ENCODE data around the gene SLC2A13.

Gene SLC2A13

DNA sequence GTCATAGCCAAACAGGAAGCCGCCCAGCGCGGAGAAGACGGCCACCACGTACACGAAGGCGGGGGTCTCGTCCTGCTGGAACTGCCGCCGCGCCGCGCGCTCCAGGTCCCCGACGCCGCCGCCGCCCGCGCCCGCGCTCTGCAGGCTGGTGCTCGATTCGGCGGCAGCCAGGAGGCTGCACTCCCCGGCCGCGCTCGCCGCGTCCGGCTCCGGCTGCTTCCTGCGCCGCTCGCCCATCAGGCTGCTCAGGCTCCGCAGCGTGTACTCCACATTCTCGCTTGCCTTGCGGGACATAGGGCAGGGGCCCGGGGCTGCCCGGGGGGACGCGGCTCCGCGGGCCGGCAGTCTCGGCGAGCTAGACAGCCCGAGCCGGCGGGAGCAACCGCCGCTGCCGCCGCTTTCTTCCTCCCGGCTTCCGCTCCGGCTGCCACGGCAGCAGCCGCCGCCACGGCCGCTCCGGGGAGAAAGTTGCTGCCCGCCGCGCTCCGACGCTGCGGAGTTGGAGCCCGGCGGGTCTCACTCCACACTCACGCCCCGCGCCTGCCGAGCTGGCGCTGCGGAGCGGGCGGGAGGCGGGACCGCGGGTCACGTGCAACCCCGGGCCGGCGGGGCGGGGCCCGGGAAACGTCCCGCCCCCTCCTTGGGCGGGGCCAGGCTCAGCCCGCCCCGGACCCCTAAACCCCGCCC lies at the start of gene SLC2A13:
Gene SLC2A13, minus strand, starts transcription at position 567 of the 687 bp plus-strand sequence. Its CDS starts 273 bp downstream, at position 294.
- peak in 51 of 56 donors; percentile 17 to 85 (median 66) for DNase-seq

- DNase-seq, result no peak
Measured at GRCh38 chr12:40154381-40154780, 48.5 kb upstream of the SLC2A13 start.

- DNase-seq, result no peak
Measured at GRCh38 chr12:40153432-40153831, 47.6 kb upstream of the SLC2A13 start.

DNA sequence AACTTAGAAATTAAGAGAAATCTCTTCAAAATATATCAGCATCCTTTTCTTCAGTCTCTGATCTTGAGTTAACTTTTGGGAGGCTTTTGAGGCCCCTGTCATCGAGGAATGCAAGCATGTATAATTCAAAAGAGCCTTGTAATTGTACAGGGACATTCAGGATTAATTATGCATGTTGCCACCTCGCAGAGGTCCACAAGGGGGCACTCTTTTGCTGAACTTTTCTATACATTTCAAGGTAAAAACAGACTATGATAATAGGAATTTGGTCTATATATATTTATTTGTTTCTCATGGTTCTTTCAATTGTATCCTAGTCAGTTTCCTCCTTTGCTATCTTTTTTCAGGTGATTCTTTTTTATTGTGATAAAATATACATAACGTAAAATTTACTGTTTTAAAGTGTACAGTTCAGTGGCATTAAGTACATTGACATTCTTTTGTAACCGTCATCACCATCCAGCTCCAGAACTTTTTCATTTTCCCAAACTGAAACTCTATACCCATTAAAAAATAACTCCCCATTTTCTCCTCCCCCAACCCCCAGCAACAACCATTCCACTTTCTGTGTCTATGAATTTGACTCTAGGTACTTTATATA lies 47.0 kb upstream of the SLC2A13 start:
- DNase-seq, result peak in 12 of 56 donors; percentile 1 to 53 (median 9)

DNA sequence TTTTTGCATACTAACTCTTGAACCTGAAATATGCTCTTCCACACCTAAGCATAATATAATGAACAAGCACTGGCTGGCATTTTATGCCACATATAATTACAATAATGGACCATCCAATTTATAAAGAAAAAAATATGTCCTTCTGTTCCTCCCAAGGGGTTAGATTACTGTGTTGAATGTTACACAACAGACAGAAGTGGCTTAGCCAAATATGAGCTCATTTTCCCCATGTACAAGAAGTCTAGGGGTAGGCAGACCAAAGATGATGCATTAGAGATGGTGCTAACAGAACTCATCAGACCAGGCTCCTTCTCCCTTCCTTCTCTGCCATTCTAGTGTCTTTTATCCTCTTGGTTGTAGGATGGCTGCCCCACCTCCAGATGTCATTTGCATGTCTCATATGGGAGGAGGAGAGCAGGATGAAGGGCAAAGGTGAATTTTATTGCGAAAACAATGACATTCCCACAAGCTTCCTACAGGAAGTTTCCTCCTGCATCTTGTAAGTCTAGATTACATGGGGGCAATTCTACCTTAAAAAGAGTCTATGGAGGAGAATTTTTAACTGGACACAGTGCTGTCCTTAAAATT lies 43.9 kb upstream of the SLC2A13 start:
- DNase-seq, result no peak

DNA sequence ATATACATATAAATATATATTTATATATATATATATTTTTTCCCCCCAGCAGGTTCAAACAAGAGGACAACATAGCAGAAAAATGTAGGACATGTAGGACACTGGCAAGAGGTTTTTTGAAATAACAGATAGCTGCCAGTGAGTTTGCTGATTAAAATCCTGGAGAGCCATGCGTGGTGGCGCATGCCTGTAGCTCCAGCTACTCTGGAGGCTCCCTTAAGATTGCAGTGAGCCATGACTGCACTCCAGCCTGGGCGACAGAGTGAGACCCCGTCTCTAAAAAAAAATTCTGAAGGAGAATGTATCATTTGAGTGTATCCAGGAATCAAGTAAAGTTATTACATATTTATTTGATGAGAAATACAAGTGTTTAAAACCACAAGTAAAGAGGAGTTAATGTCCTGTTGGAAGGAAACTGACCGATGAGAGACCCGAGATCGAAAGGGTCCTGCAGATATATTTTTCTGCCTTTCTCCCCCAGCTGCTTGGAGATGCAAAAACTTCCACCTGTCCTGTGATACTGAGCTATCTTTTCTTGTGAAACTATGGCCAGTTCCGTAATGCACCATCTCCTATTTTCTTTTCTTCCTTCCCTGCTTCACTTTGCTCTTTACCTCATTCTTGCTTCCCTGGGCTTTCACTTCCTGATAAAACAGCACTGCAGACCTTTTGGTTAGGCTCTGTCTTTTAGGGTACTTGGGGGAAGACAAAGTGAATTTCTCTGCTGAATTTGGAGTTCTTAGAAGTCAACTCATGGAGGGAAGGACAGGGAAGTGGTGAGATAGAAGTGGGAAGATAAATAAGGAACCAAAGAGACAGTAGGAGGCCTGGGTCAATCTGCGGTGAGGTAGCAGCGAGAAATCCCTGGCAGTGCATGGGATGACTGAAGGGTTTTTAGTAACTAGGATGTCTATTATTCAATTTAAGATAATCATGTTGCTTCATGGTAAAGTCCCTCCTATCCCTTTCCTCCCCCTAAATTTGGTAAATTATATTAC lies 41.2 kb upstream of the SLC2A13 start:
- no peak for DNase-seq

DNA sequence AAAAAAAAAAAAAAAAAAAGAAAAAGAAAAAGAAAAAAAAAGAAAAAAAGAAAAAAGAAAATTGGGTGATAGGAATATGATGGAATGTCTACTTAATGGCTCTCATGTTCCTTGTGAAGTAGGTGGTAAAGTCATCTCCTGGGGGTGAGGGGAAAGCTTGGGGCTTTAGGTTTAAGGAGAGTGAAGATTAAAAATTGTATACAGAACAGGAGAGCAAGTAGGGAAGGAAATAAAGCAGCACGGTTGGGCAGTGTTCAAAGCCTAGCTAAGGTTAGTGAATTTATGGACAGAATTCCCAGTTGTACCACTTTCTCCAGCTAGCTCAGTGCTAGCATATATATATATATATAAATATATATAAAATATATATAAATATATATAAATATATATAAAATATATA lies 40.0 kb upstream of the SLC2A13 start:
- no peak for DNase-seq

DNA sequence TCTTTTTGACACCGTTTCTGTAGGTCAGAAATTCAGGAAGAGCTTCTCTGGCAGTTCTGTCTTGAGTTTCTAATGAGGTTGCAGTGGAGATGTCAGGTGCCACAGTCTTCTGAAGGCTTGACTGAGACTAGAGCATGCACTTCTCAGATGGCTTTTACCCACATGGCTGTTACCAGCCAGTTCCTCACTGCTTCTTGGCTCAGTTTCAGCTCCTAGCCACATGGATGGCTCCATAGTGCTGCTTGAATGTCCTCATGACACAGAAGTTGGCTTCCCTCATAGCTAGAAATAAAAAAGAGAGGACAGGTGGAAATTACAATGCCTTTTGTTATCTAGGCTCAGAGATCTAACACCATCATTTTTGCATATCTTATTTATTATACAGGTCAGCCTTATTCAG lies 38.1 kb upstream of the SLC2A13 start:
- DNase-seq, result peak in 4 of 56 donors; percentile 0 to 31 (median 4)

- DNase-seq, result no peak
Measured at GRCh38 chr12:40142001-40142744, 36.3 kb upstream of the SLC2A13 start.

GRCh38 chr12:40138526-40138925 lies 32.6 kb upstream of the SLC2A13 start:
- no peak for DNase-seq

DNA sequence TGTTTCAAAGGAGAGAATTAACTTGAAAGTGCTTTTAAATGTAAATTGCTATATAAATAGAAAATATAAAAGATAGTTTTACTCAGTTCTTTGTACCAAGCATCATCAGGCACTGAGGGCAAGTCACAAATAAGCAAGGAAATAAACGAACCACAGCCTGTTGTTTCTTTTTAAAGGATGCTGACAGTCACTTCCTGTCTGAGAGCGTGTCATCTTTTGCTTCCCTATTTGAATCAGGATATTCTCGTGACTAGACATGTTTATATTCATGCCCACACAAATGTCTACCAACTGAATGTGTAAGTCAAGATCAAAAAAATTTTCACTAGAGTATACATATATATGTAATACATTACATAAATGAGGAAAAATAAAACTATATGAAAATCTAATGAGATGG lies 31.4 kb upstream of the SLC2A13 start:
- no peak for DNase-seq

GRCh38 chr12:40127408-40127807 lies 21.5 kb upstream of the SLC2A13 start:
- no peak for DNase-seq

DNA sequence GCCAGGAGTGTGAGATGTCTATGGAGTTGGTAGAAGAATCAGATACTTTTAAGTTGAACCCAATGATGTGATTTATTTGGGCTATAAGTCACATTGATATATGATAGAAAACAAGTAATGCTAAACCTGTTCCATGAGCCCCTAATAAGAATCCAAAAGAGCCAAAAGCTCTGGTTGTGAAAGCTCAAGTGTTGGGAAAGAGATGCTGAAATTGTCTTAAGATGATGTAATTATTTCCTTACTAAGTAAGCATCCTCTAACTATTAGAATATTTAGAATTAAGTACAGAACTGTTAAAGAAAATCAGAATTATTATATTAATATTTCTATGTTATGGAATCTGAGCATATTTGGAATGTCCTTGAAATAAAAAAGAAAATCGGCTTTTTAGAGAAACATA lies 17.6 kb upstream of the SLC2A13 start:
- DNase-seq, result no peak

DNA sequence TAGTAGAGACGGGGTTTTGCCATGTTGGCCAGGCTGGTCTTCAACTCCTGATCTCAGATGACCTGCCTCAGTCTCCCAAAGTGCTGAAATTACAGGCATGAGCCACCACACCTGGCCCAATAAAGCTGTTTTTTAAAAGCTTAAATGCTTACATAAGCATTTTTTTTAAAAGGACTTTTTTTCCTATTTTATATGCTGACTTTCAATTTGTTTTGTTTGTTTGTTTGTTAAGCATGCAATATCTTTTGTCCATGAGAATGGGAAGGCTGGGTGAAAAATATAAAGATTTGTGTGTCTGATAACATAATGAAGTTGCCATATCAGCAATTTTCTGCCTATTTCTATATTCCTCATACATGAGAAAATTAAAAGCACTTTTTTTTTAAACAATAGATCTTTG lies 17.0 kb upstream of the SLC2A13 start:
- no peak for DNase-seq

DNA sequence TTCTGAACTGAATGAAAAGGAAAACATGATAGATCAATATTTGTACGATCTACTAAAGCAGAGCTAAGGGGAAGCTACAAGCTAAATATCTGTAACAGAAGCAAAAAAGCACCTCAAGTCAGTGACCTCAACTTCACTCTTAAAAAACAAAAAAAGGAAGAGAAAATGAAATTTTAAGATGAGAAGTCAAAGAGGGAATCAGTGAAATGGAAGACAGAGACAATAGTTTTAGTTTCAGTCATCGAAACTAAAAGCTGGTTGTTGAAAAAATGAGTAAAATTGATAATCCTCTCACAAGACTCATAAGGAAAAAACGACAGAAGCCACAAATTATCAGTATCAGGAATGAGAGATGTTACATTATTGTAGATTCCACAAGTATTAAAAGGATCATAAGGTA lies 11.9 kb upstream of the SLC2A13 start:
- DNase-seq, result no peak

DNA sequence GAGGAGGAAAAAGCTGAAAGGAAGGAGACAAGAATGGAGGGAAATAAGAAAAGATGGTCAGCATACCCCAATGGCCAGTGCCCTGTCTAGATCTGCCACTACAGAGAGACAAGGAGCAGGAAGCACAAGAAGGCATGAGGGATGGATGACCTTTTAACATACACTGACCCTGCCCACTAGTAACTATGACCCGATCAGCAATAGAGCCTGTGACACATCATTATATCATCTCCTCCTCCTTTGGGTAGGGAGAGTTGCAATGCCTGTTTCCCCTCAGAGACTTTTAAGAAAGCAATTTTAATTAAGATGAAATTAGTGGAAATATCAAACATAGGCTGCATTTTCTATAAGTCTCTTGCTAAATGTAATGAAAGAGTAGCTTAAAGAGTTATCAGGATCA lies 4.7 kb upstream of the SLC2A13 start:
- DNase-seq, result no peak

DNA sequence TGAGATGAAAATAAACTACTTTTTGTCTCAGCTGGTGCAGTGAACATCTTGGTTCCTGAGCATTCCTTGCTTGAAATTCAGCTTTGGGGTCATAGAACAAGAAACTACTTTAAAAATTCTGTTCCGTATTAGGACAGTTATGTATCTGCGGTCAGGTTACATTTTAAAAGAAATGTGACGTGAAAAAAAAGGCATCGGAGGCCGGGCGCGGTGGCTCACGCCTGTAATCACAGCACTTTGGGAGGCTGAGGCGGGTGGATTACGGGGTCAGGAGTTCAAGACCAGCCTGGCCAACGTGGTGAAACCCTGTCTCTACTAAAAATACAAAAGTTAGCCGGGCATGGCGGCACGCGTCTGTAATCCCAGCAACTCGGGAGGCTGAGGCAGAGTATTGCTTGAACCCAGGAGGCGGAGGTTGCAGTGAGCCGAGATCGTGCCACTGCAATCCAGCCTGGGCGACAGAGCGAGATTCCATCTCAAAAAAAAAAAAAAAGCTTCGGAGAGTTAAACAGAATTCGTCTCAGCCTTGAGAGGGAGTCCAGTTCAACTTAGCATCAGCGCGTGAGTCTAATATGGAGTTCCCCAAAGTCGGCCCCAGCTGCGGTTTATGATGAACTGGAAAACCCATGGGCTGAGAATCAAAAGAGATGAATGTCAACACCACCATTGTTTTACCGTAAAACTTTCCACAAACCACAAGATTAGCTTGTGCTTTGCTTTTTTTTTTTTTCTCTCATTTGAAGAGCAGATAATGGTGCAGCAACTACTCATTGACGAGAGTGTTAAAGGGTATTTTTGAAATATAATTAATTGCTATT lies 2.1 kb upstream of the SLC2A13 start:
- no peak for DNase-seq

GRCh38 chr12:40107098-40107802 lies 1.4 kb upstream of the SLC2A13 start:
- DNase-seq, result peak in 51 of 56 donors; percentile 15 to 92 (median 57)

DNA sequence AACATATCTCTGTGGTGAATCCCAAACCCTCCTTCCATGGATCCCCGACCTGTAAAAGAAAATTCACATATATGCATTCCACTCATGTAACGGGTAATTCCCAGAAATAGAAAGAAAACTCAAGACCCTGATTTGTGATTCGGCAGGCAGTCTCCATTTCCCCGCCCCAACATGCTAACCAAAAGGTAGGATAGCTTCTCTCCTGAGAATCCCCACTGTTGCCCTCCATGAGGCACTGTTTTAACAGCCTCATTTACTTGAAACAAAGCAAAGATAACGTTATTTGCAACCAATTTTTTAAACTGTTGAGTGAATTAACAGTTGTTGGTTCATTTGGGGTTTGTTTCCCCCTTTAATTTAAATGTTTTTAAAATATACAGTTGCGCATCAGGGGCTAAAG lies 774 bp upstream of the SLC2A13 start:
- peak in 1 of 56 donors; percentile 2 for DNase-seq
